Immature natural killer cell (primary cell): ENCODE measurements around the gene GALNT18. TPM values are rescaled to one million over a fixed set of nuclear protein-coding genes. Genes with fewer than 3 reads are reported as not detected.

ENCODE experiments used
- DNase-seq, 3 donors: peaks; one replicate each; pipeline ENCODE4 v3.0.0; 2022; ENCODE audit warnings: mixed read lengths in 1 of 3
- H3K27ac Mint-ChIP-seq, 6 donors: one replicate each; pipeline ENCODE4 v1.8.0; 2020; ENCODE audit warnings: mixed read lengths in 6 of 6, mild to moderate bottlenecking in 5 of 6, inconsistent platforms in 4 of 6, moderate library complexity in 3 of 6
- H3K27me3 Mint-ChIP-seq, 3 donors: one replicate each; pipeline ENCODE4 v1.8.0; 2020 to 2021; ENCODE audit warnings: low read depth in 3 of 3, mild to moderate bottlenecking in 3 of 3, mixed read lengths in 3 of 3, moderate library complexity in 3 of 3, inconsistent platforms in 1 of 3
- H3K36me3 Mint-ChIP-seq, 3 donors: one replicate each; pipeline ENCODE4 v1.8.0; 2020; ENCODE audit warnings: mixed read lengths in 3 of 3, inconsistent platforms in 2 of 3, mild to moderate bottlenecking in 2 of 3
- H3K4me1 Mint-ChIP-seq, 2 donors: one replicate each; pipeline ENCODE4 v1.8.0; 2020; ENCODE audit warnings: inconsistent platforms in 2 of 2, mild to moderate bottlenecking in 2 of 2, mixed read lengths in 2 of 2, moderate library complexity in 1 of 2
- H3K4me3 Mint-ChIP-seq, 5 donors: one replicate each; pipeline ENCODE4 v1.8.0; 2020; ENCODE audit warnings: mild to moderate bottlenecking in 5 of 5, mixed read lengths in 5 of 5, inconsistent platforms in 3 of 5, moderate library complexity in 3 of 5
- H3K9me3 Mint-ChIP-seq, 6 donors: one replicate each; pipeline ENCODE4 v1.8.0; 2020; ENCODE audit warnings: mild to moderate bottlenecking in 6 of 6, mixed read lengths in 6 of 6, inconsistent platforms in 4 of 6, moderate library complexity in 3 of 6
- polyA plus RNA-seq, 3 donors: library from polyadenylated mRNA; unstranded; fragments of 300-500 nt; fragmentation: Illumina TruSeq; gene quantifications; one replicate each; pipeline ENCODE4 v1.2.3, GENCODE V29; 2021

Gene GALNT18
- polyA plus RNA-seq, 3 donors from 2014 or later = 0.10 to 0.93 TPM; not detected in 1

DNA sequence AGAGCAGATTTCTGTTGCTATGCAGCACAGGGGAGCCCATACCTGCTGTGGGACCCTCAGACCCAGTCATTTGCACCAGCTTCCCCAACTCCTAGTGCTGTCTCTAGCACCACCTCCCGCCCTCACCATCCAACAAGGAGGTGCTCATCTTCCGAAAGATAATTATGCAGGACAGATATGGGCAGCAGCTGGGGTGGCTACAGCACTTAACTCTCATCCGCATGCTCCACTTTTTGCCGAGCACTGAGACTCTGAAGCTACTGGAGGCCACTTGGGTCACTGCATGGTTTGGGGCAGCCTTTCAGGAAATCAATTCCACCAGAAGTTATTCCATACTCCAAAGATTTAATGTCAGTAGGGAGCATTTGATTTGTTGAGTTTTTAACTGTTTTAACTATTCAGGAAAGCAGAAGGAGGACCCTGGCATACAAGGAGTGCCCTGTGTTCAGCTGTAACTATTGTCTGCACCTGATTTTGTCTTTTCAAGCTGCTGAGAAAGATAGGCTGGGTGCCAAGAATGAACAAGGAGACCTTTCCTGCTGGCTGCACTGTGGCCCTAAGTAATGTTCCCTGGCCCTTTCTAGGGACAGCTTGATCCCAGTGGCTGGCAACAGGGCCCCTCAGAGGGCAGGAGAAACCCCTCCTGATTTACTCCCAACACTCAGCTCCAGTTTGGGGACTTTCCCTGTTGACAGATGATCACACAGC lies 201.5 kb downstream of the GALNT18 start:
- Mint-ChIP-seq H3K27me3 (peaks cover 0 to 5% (median 1%) of the 10 kb centered on the region in 3 donors), H3K4me3 (no peak overlapping the region)

DNA sequence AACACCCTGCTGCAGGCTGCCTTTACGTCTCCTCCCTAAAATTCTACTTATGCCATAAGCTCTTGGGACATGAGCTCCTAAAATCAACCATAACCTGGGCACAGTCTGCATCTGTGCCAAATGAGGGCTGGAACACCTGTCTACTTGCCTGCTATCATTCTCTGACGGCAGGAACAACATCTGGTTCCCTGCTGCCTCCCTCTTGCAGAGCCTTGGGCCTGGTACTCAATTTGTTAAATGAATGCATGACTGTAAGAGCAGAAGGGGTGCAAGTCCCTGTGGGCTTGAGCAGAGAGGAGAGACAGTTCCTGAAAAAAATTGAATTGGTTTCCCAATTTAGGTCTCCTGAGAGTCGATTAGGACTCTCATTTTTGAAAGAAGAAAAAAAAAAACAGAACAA lies 202.1 kb downstream of the GALNT18 start:
- H3K27ac Mint-ChIP-seq = no peak overlapping the region
- no peaks in the 10 kb centered on the region for H3K9me3 Mint-ChIP-seq
- H3K4me3 Mint-ChIP-seq = no peak overlapping the region
- peaks cover 3 to 5% of the 10 kb centered on the region in 2 donors for H3K4me1 Mint-ChIP-seq
- H3K27me3 Mint-ChIP-seq = peaks cover 0 to 5% (median 1%) of the 10 kb centered on the region in 3 donors
- DNase-seq = no peak
- no peaks in the 10 kb centered on the region for H3K36me3 Mint-ChIP-seq

More for the DNA sequence above, 201.5 kb downstream of the GALNT18 start:
- no peaks in the 10 kb centered on the region for H3K9me3 Mint-ChIP-seq
- no peak overlapping the region for H3K27ac Mint-ChIP-seq
- DNase-seq = no peak
- no peaks in the 10 kb centered on the region for H3K36me3 Mint-ChIP-seq
- peaks cover 3 to 5% of the 10 kb centered on the region in 2 donors for H3K4me1 Mint-ChIP-seq

DNA sequence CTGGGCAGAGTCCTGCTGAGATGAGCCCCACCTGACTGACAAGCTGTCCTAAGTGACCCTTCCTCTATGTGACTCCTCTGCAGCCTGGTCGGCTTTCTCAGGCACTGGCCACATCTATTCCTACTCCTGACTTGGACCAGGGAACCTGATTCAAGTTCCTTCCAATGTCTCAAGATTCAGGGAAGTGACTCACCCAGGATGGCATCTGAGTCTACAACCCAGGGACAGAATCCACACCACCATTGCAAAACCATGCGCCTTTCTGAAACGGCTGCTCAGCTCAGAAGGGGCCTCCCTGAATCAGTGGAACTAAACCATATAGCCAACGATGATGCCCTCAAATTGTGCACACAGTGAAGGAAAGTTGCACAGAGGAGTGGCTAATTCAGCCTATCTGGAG lies 204.9 kb downstream of the GALNT18 start:
- no peak for DNase-seq
- H3K9me3 Mint-ChIP-seq = no peaks in the 10 kb centered on the region
- H3K4me3 Mint-ChIP-seq = no peak overlapping the region
- H3K27me3 Mint-ChIP-seq = peaks cover 0 to 7% (median 5%) of the 10 kb centered on the region in 3 donors
- no peak overlapping the region for H3K27ac Mint-ChIP-seq
- peaks cover 3 to 5% of the 10 kb centered on the region in 2 donors for H3K4me1 Mint-ChIP-seq
- no peaks in the 10 kb centered on the region for H3K36me3 Mint-ChIP-seq

DNA sequence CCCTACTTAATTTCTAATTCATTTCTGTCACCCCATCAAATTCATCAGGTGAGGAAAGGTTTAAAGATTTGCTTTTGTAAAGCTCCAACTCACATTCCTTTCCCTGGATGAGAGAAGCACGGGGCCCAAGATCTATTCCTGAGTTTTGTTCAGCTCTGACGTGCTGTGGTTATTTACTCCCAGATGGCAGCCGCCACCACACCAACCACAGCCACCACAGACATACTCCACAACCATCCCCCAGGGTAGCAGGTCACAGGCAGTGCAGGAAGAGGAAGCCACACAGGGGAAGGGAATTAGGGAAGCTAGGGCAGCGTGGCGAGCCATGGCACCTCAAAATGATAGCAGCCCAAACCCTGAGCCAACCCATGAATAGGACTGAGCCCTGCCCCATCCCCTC lies 205.3 kb downstream of the GALNT18 start:
- no peak for DNase-seq
- H3K27me3 Mint-ChIP-seq = peaks cover 0 to 8% (median 5%) of the 10 kb centered on the region in 3 donors

DNA sequence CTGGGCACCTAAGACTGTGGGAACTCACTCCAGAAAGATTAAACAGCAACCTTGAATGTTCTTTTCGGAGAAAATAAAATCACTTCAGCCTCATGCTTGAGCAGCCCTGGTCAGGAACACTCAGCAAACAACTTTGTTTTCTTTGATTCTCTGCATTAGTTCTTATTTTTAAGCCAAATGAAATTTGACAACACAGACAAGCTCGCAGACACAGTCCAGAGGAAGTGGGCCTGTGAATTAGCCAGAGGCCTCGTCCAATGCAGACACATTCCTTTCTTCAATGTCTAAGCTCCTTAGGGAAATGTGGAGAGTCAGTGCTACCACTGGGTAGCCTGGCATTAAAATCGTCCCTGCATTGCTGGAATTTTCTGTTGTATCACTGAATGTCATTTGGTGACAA lies 205.9 kb downstream of the GALNT18 start:
- no peaks in the 10 kb centered on the region for H3K9me3 Mint-ChIP-seq
- H3K4me1 Mint-ChIP-seq = peaks cover 3 to 5% of the 10 kb centered on the region in 2 donors
- no peak overlapping the region for H3K27ac Mint-ChIP-seq
- H3K4me3 Mint-ChIP-seq = no peak overlapping the region
- no peaks in the 10 kb centered on the region for H3K36me3 Mint-ChIP-seq
- H3K27me3 Mint-ChIP-seq = peaks cover 0 to 7% (median 5%) of the 10 kb centered on the region in 3 donors
- DNase-seq = no peak

More for the DNA sequence above, 205.3 kb downstream of the GALNT18 start:
- Mint-ChIP-seq H3K27ac (no peak overlapping the region), H3K36me3 (no peaks in the 10 kb centered on the region), H3K9me3 (no peaks in the 10 kb centered on the region), H3K4me1 (peaks cover 3 to 5% of the 10 kb centered on the region in 2 donors), H3K4me3 (no peak overlapping the region)

DNA sequence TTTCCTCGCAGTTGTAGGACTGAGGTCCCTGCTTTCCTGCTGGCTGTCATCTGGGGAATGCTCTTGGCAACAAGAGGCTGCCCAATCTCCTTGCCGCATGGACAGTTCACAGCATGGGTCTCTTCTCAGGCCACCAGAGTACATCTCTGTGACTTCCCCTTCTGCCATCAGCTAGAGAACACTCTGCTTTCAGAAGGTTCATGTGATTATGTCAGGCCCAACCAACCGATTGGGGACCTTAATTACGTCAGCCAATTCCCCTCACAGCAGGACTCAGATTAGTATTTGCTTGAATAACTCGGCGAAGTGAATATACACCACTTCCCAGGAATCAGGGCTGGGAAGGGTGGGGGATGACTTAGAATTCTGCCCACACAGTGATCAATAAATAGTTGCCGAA lies 206.8 kb downstream of the GALNT18 start:
- Mint-ChIP-seq H3K36me3 (no peaks in the 10 kb centered on the region), H3K9me3 (no peaks in the 10 kb centered on the region), H3K27me3 (peaks cover 0 to 7% (median 6%) of the 10 kb centered on the region in 3 donors), H3K4me1 (peaks cover 3 to 5% of the 10 kb centered on the region in 2 donors), H3K4me3 (no peak overlapping the region), H3K27ac (no peak overlapping the region)
- DNase-seq = no peak

DNA sequence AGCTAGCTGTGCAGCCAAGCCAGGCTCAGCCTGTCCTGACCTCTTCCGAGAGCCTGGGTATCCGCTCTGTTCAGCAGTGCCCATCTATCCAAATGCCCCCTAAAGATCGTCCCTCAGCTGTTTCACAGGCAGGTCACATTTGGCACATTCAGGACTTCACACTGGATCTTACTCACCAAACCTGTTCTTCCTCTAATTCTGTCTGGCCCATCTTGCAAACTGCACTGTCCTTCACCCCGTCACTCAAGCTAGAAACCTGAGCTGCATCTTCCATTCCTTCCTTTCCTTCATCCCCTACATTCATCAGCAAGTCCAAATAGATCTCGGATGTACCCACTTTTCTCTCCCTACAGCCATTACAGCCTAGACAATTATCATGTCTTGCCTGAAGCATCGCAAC lies 208.0 kb downstream of the GALNT18 start:
- Mint-ChIP-seq H3K36me3 (no peaks in the 10 kb centered on the region), H3K4me1 (peaks cover 3 to 5% of the 10 kb centered on the region in 2 donors), H3K4me3 (no peak overlapping the region), H3K27ac (no peak overlapping the region), H3K9me3 (no peaks in the 10 kb centered on the region), H3K27me3 (peaks cover 0 to 11% (median 7%) of the 10 kb centered on the region in 3 donors)
- no peak for DNase-seq

DNA sequence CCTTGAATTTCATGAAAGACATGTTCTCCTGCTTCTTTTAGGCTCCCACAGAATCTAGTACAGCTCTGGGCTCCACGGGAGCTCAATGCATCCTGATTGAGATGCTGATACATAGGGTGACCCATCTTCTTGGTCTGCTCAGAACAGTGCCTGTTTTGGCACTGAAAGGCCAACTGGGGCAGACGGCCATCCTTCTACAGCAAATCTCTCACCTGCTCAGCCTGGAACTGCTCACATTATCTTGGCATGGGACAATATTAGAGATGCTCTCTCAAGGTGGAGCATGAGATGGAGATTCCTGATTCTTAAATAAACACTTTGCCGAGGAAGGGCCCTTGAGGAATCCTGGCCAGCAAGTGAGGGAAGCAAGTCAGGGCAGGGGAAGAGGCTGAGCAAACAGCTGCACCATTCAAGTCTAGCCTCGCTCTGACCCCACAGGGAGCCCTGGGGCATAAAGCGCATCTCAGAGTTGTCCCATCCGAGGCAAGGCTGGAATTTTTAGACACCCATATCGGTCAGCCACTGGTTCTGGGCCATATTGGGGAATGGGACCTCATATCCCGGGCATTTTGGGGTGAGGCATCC lies 210.3 kb downstream of the GALNT18 start:
- Mint-ChIP-seq H3K27ac (no peak overlapping the region), H3K27me3 (peaks cover 0 to 10% (median 9%) of the 10 kb centered on the region in 3 donors), H3K36me3 (no peaks in the 10 kb centered on the region), H3K9me3 (no peaks in the 10 kb centered on the region), H3K4me1 (peaks cover 2 to 3% of the 10 kb centered on the region in 2 donors), H3K4me3 (no peak overlapping the region)
- DNase-seq = no peak

DNA sequence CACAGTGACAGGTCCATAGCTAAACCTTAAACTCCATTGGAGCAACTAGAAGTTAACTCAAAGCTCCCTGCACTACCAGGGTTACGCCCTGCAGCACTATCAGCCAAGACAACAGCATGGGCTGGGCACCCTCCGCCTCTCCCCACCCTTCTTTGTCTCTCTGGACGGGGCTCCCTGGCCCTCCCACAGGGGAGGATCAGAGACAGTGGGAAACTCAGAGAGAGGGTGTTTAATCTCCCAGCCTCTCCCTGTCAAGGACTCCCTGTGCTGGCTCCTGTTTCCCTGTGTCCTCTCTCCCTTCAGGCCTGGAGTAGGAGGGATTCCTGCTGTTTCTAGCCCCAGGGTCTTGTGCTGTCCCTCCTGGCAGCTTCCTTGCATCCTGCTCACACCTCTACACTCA lies 211.9 kb downstream of the GALNT18 start:
- DNase-seq = no peak
- no peak overlapping the region for H3K27ac Mint-ChIP-seq
- peaks cover 0 to 9% (median 7%) of the 10 kb centered on the region in 3 donors for H3K27me3 Mint-ChIP-seq
- H3K4me3 Mint-ChIP-seq = no peak overlapping the region
- no peaks in the 10 kb centered on the region for H3K9me3 Mint-ChIP-seq
- H3K4me1 Mint-ChIP-seq = no peaks in the 10 kb centered on the region
- H3K36me3 Mint-ChIP-seq = no peaks in the 10 kb centered on the region

DNA sequence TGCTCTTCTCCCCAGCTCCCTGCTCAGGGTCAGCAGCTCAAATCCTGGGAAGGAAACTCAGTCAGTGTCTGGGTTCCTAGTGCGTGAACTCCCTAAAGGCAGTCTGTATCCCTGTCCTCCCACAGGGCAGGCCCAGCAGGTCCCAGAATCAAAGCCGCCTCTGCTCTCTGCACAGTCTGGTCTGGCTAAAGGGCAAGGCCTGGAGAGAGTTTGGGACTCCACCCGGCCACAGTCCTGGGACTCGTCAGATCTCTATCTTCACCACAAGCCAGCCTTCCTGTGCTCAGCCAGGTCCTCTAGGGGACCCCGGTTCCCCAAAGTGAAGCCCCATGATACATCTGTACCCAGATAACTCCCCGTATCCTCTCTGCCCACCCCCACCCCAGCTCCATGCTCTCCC lies 212.6 kb downstream of the GALNT18 start:
- peaks cover 0 to 9% (median 7%) of the 10 kb centered on the region in 3 donors for H3K27me3 Mint-ChIP-seq
- no peaks in the 10 kb centered on the region for H3K36me3 Mint-ChIP-seq
- no peak overlapping the region for H3K4me3 Mint-ChIP-seq
- H3K9me3 Mint-ChIP-seq = no peaks in the 10 kb centered on the region
- no peak for DNase-seq
- H3K4me1 Mint-ChIP-seq = no peaks in the 10 kb centered on the region
- no peak overlapping the region for H3K27ac Mint-ChIP-seq

DNA sequence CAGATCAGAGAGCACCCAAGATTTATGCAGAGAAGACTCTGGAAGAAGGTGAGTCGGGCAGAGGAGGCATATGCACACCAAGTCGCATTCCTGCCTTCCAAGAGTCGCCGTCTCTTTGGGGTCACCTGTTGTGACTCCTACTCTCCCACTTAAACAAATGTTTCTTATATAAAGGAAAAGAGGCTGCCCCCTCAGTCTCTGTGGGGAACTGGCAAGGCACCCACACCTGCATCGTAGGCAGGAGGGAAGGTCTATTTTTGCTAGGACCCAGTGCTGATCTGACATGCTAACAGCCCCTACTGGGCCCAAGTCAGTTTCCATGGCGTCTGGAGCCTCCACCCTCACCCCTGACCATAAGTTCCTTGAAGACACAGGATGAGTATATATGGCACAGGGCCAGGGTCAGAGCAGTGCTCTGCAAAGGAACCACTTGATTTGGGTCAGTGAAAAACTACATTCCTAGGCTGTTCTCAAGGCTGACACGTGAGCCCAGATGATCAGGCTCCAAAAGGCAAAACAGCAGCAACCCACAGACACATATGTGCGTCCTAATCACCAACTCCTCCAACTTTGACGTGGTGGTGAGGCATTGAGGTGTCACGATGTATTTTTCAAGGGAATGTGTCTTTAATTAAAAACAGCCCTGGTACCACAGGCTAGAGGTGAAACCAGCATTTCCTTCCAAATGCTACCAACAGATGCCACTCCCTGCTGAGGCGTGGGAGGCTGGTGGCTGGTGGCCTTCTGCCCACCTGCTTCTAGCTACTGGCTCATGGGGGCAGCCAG lies 213.2 kb downstream of the GALNT18 start:
- no peaks in the 10 kb centered on the region for H3K4me1 Mint-ChIP-seq

DNA sequence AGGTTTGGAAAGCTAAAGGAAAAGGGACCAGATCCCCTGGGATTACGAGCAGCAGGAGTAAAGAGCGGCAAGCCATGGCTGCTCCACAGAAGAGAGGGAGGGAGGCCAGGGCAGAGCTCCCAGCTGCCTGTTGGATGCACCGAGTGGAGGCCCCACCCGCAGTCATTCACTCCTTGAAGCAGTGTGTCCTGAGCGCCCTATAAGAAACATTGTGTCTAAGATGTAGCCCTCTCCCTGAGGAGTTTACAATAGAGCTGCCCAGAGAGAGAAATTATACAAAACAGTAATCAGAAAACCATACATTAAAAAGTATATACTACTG lies 214.1 kb downstream of the GALNT18 start:
- peaks cover 0 to 10% (median 4%) of the 10 kb centered on the region in 3 donors for H3K27me3 Mint-ChIP-seq
- H3K36me3 Mint-ChIP-seq = no peaks in the 10 kb centered on the region
- H3K27ac Mint-ChIP-seq = no peak overlapping the region
- no peak overlapping the region for H3K4me3 Mint-ChIP-seq
- no peak for DNase-seq
- no peaks in the 10 kb centered on the region for H3K4me1 Mint-ChIP-seq
- H3K9me3 Mint-ChIP-seq = no peaks in the 10 kb centered on the region

More for the DNA sequence above, 213.2 kb downstream of the GALNT18 start:
- Mint-ChIP-seq H3K27ac (no peak overlapping the region), H3K9me3 (no peaks in the 10 kb centered on the region), H3K4me3 (no peak overlapping the region), H3K27me3 (peaks cover 0 to 9% (median 4%) of the 10 kb centered on the region in 3 donors), H3K36me3 (no peaks in the 10 kb centered on the region)
- DNase-seq = no peak

DNA sequence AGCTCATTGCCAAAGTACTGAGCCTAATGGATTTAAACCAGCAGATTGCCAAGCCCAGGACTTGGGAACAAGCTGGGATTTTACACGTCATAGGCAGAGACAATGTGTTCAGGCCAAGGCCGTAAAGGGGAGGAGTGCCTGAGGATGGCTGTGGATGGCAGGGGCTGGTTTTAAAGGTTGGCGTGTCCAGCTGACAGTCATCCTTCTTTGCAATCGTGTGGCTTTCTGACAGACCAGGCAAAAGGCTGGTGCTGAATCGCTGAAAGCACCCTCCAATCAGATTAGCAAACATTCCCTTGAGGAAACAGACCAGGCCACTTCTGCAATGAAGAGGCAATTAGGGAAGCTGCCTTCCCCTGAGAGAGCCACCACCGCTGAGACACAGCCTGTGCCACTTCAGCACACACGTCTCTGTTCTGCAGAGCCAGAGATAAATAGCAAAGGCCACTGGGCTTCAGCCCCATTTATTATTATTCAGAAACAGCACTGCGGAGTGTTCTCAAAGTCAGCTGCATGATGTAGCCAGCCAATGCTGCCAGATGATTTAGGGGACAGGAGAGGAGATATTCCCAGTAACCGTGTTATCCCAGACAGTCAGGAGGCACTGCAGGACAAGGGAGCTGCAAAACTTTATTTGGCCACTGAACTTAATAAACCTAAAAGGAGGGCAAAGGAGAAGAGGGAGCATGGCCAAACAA lies 214.6 kb downstream of the GALNT18 start:
- Mint-ChIP-seq H3K27ac (no peak overlapping the region), H3K4me1 (no peaks in the 10 kb centered on the region), H3K36me3 (no peaks in the 10 kb centered on the region), H3K27me3 (peaks cover 0 to 10% (median 4%) of the 10 kb centered on the region in 3 donors), H3K4me3 (no peak overlapping the region), H3K9me3 (no peaks in the 10 kb centered on the region)
- no peak for DNase-seq

DNA sequence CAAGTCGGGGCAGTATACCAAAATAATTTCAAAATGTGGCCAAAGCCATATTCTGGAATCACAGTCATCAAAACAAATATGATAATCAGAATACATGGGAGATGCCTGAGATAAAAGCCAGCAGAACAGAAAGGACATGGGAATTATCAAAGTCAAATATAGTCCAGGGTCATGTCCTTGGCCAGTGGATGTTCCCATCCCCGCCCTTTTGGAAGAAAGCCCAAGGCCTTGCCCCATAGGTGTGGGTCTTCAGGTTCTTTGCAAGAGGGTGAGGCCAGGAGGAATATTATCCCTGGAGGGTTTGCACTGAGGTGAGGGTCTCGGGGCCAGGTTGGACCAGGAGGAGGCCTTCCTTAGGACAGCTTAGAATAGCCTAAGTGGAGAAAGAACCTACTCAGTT lies 215.2 kb downstream of the GALNT18 start:
- H3K27me3 Mint-ChIP-seq = peaks cover 0 to 10% (median 2%) of the 10 kb centered on the region in 3 donors
- H3K9me3 Mint-ChIP-seq = no peaks in the 10 kb centered on the region
- no peaks in the 10 kb centered on the region for H3K4me1 Mint-ChIP-seq
- H3K36me3 Mint-ChIP-seq = no peaks in the 10 kb centered on the region
- no peak for DNase-seq
- no peak overlapping the region for H3K27ac Mint-ChIP-seq
- H3K4me3 Mint-ChIP-seq = no peak overlapping the region
